Stimulated activated memory B cell treated with anti-CD40 and anti-IgM and Interleukin-4, amounts not matched to agents 10 μg/mL and 1 μg/mL and 100 μg/mL, for 72 hours (primary cell): ENCODE measurements around the gene VAV2.
A peak's percentile ranks its signal among the peaks of the same experiment; 100 is the strongest.

Experiments
- ATAC-seq: fragments of 150-1000 bp; cut with Tn5 transposase; 2 replicates; pipeline ENCODE4 v1.10.0; 2021
- H3K27ac Mint-ChIP-seq: one replicate; pipeline ENCODE4 v1.8.0; 2022; ENCODE audit warnings: mild to moderate bottlenecking, mixed read lengths
- H3K27me3 Mint-ChIP-seq: one replicate; pipeline ENCODE4 v1.8.0; 2022; ENCODE audit warnings: mixed read lengths
- H3K36me3 Mint-ChIP-seq: one replicate; pipeline ENCODE4 v1.8.0; 2022; ENCODE audit warnings: mixed read lengths
- H3K4me1 Mint-ChIP-seq: one replicate; pipeline ENCODE4 v1.8.0; 2022; ENCODE audit warnings: mixed read lengths
- H3K4me3 Mint-ChIP-seq: one replicate; pipeline ENCODE4 v1.8.0; 2022; ENCODE audit warnings: mild to moderate bottlenecking, moderate library complexity, mixed read lengths
- H3K9me3 Mint-ChIP-seq: one replicate; pipeline ENCODE4 v1.8.0; 2022; ENCODE audit warnings: mixed read lengths

Gene VAV2

DNA sequence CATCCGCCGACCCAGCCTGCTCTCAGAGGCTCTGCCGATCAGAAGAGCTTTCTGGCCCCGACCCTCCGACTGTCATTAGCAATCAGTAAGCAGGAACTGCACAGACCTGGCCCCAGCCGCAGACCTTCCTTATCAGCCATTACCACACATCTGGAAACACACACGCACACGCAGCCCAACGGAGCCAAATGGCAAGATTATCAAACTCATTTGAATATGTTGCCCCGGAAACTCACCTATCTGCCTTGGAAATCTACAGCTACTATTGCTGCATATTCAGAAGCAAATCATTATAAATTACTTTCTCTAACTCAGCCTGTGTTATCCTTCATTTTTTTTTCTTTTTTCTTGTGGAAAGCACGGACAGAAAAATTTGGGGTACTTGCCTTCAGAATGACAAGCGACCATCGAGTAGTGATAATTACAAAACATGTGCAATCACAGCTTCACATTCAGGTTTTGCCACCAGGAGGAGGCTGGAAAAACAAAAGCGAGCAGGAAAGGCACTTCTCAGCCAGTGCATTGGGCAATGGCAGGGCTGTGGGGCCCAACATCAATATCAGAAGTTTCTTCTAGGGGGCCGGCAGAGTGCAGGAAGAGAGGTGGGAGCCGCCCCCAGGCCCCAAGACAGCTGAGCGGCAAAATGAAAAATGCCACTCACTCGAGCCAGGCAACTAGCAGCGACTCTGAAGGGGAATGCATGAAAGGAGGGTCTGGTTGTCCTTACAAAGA is 122.3 kb downstream of the VAV2 start:
- H3K9me3 Mint-ChIP-seq, result peaks cover 11% of the 10 kb centered on the region
- H3K4me1 Mint-ChIP-seq, result peaks cover 73% of the 10 kb centered on the region
- H3K4me3 Mint-ChIP-seq, result peak overlapping the region; percentile 53
- peaks cover 54% of the 10 kb centered on the region for H3K36me3 Mint-ChIP-seq
- peak overlapping the region; percentile 86 for H3K27ac Mint-ChIP-seq
- peak; percentile 73 for ATAC-seq
- H3K27me3 Mint-ChIP-seq, result no peaks in the 10 kb centered on the region

DNA sequence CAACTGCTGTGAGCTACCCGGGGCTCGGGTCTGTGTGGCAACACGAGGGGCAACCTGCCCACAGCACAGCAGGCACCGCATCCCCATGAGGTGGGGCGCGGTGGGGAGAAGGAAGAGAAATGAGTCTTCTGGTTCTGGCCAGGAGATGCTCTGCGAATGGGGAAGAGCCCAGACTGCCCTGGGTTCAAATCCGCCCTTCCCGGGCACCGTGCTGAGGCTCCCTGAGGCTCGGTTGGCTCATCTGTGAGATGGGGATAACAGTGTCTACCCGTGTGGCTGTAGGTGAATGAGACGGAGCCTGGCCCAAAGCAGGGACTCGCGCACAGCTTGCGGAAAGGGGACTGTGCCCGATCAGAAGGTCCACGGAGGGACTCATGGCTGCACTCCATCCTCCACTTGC is 123.9 kb downstream of the VAV2 start:
- peaks cover 59% of the 10 kb centered on the region for H3K36me3 Mint-ChIP-seq
- no peaks in the 10 kb centered on the region for H3K27me3 Mint-ChIP-seq
- peaks cover 73% of the 10 kb centered on the region for H3K4me1 Mint-ChIP-seq

GRCh38 chr9:133866946-133867345 is 125.2 kb downstream of the VAV2 start:
- no peaks in the 10 kb centered on the region for H3K27me3 Mint-ChIP-seq
- H3K36me3 Mint-ChIP-seq, result peaks cover 61% of the 10 kb centered on the region
- no peak for ATAC-seq
- peaks cover 11% of the 10 kb centered on the region for H3K9me3 Mint-ChIP-seq
- H3K4me3 Mint-ChIP-seq, result no peak overlapping the region
- H3K27ac Mint-ChIP-seq, result no peak overlapping the region
- peaks cover 75% of the 10 kb centered on the region for H3K4me1 Mint-ChIP-seq

More for the DNA sequence above, 123.9 kb downstream of the VAV2 start:
- no peak for ATAC-seq
- no peak overlapping the region for H3K4me3 Mint-ChIP-seq
- peaks cover 11% of the 10 kb centered on the region for H3K9me3 Mint-ChIP-seq
- H3K27ac Mint-ChIP-seq, result peak overlapping the region; percentile 86

- H3K27ac Mint-ChIP-seq, result no peak overlapping the region
- peaks cover 6% of the 10 kb centered on the region for H3K9me3 Mint-ChIP-seq
- H3K4me3 Mint-ChIP-seq, result no peak overlapping the region
- ATAC-seq, result no peak
- peaks cover 56% of the 10 kb centered on the region for H3K4me1 Mint-ChIP-seq
- H3K27me3 Mint-ChIP-seq, result no peaks in the 10 kb centered on the region
- peaks cover 56% of the 10 kb centered on the region for H3K36me3 Mint-ChIP-seq
Observed at GRCh38 chr9:133864011-133864410, 128.1 kb downstream of the VAV2 start.

GRCh38 chr9:133863257-133863592 is 128.9 kb downstream of the VAV2 start:
- H3K4me3 Mint-ChIP-seq, result no peak overlapping the region
- ATAC-seq, result no peak
- peaks cover 53% of the 10 kb centered on the region for H3K4me1 Mint-ChIP-seq
- no peaks in the 10 kb centered on the region for H3K27me3 Mint-ChIP-seq
- peak overlapping the region; percentile 71 for H3K27ac Mint-ChIP-seq
- H3K36me3 Mint-ChIP-seq, result peaks cover 54% of the 10 kb centered on the region
- peaks cover 6% of the 10 kb centered on the region for H3K9me3 Mint-ChIP-seq

- H3K27ac Mint-ChIP-seq, result peak overlapping the region; percentile 71
- no peak for ATAC-seq
- peaks cover 6% of the 10 kb centered on the region for H3K9me3 Mint-ChIP-seq
- H3K36me3 Mint-ChIP-seq, result peaks cover 56% of the 10 kb centered on the region
- H3K4me1 Mint-ChIP-seq, result peaks cover 50% of the 10 kb centered on the region
- H3K27me3 Mint-ChIP-seq, result no peaks in the 10 kb centered on the region
- no peak overlapping the region for H3K4me3 Mint-ChIP-seq
Observed at GRCh38 chr9:133862585-133863256, 129.4 kb downstream of the VAV2 start.

DNA sequence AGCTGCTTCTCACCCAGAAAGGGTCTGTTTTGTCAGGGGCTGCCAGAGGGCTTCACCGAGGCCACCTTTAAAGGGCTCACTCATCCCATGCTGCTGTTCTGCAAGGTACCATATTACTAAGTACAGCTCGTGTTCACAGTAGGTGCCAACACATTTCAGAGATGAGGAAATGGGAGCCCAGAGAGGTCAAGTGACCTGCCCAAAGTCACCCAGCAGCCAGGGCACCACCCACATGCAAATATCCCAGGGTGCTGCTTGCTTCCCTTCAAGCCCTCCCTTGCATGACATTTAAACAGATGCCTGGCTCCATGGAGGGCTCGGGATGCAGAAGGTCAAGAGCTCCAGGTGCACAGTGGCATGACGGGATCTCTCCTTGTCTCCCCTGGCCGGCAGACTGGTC is 130.4 kb downstream of the VAV2 start:
- H3K4me3 Mint-ChIP-seq, result no peak overlapping the region
- no peak for ATAC-seq
- peak overlapping the region; percentile 71 for H3K27ac Mint-ChIP-seq
- no peaks in the 10 kb centered on the region for H3K27me3 Mint-ChIP-seq
- peaks cover 64% of the 10 kb centered on the region for H3K36me3 Mint-ChIP-seq
- H3K9me3 Mint-ChIP-seq, result peaks cover 6% of the 10 kb centered on the region
- peaks cover 57% of the 10 kb centered on the region for H3K4me1 Mint-ChIP-seq

DNA sequence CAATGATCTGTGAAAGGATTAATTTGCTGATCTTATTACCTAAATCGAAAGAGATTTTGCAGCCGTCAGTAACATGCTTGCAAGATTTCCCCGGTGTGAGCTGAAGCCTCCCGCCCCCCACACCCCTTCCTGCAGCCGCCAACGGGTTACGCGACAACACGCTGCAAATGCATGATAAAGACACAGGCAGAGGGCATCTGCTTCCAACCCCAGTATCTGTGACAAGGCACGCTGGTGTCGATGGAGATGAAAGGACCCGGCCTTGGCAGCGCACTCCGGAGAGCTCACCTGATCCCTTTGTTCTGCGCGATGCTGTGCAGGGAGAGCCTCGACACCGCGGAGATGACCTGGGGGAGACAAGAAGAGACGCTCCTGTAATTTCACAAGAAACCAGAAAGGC is 131.0 kb downstream of the VAV2 start:
- Mint-ChIP-seq H3K27ac (peak overlapping the region; percentile 71), H3K4me1 (peaks cover 59% of the 10 kb centered on the region), H3K27me3 (no peaks in the 10 kb centered on the region), H3K4me3 (no peak overlapping the region), H3K36me3 (peaks cover 63% of the 10 kb centered on the region), H3K9me3 (peaks cover 6% of the 10 kb centered on the region)
- ATAC-seq, result no peak

GRCh38 chr9:133858771-133859170 is 133.4 kb downstream of the VAV2 start:
- H3K27ac Mint-ChIP-seq, result peak overlapping the region; percentile 49
- no peak for ATAC-seq

GRCh38 chr9:133857639-133858038 is 134.5 kb downstream of the VAV2 start:
- peaks cover 57% of the 10 kb centered on the region for H3K4me1 Mint-ChIP-seq
- H3K4me3 Mint-ChIP-seq, result no peak overlapping the region
- no peaks in the 10 kb centered on the region for H3K27me3 Mint-ChIP-seq
- peaks cover 73% of the 10 kb centered on the region for H3K36me3 Mint-ChIP-seq
- no peaks in the 10 kb centered on the region for H3K9me3 Mint-ChIP-seq
- no peak for ATAC-seq
- H3K27ac Mint-ChIP-seq, result peak overlapping the region; percentile 44

More at GRCh38 chr9:133858771-133859170, 133.4 kb downstream of the VAV2 start:
- Mint-ChIP-seq H3K9me3 (no peaks in the 10 kb centered on the region), H3K4me3 (no peak overlapping the region), H3K27me3 (no peaks in the 10 kb centered on the region), H3K4me1 (peaks cover 57% of the 10 kb centered on the region), H3K36me3 (peaks cover 64% of the 10 kb centered on the region)

- no peaks in the 10 kb centered on the region for H3K27me3 Mint-ChIP-seq
- peaks cover 4% of the 10 kb centered on the region for H3K9me3 Mint-ChIP-seq
- no peak for ATAC-seq
- H3K4me3 Mint-ChIP-seq, result no peak overlapping the region
- peaks cover 57% of the 10 kb centered on the region for H3K4me1 Mint-ChIP-seq
- peaks cover 73% of the 10 kb centered on the region for H3K36me3 Mint-ChIP-seq
- peak overlapping the region; percentile 44 for H3K27ac Mint-ChIP-seq
Observed at GRCh38 chr9:133856798-133857197, 135.3 kb downstream of the VAV2 start.

GRCh38 chr9:133855802-133856521 is 136.2 kb downstream of the VAV2 start:
- Mint-ChIP-seq H3K27ac (peak overlapping the region; percentile 26), H3K27me3 (no peaks in the 10 kb centered on the region), H3K36me3 (peaks cover 76% of the 10 kb centered on the region), H3K9me3 (peaks cover 8% of the 10 kb centered on the region), H3K4me3 (no peak overlapping the region), H3K4me1 (peaks cover 64% of the 10 kb centered on the region)
- ATAC-seq, result no peak

DNA sequence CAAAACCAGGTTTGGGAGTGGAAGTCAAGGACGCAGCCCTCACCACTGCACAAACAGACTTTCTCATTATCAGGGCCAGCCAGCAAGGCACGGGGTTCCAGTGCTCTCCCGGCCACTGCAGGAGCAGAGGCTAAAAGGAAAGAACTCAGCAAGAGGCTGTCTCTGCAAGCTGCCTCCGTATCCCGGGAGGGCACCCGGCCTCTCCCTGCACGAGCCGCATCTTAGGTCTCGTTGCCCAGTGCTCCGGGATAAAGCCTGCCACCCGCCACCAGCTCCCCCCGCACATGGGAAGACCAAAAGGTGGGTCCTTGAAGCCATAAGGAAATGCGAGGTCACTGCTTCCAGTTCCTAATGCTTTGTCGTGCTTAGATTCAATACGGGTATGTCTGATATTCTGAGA is 136.8 kb downstream of the VAV2 start:
- peak overlapping the region; percentile 26 for H3K27ac Mint-ChIP-seq
- H3K27me3 Mint-ChIP-seq, result no peaks in the 10 kb centered on the region
- ATAC-seq, result no peak
- H3K4me3 Mint-ChIP-seq, result no peak overlapping the region
- peaks cover 64% of the 10 kb centered on the region for H3K4me1 Mint-ChIP-seq
- peaks cover 8% of the 10 kb centered on the region for H3K9me3 Mint-ChIP-seq
- peaks cover 76% of the 10 kb centered on the region for H3K36me3 Mint-ChIP-seq

GRCh38 chr9:133854765-133855164 is 137.4 kb downstream of the VAV2 start:
- peaks cover 8% of the 10 kb centered on the region for H3K9me3 Mint-ChIP-seq
- no peaks in the 10 kb centered on the region for H3K27me3 Mint-ChIP-seq
- no peak for ATAC-seq
- peak overlapping the region; percentile 92 for H3K27ac Mint-ChIP-seq
- no peak overlapping the region for H3K4me3 Mint-ChIP-seq
- peaks cover 68% of the 10 kb centered on the region for H3K4me1 Mint-ChIP-seq
- peaks cover 76% of the 10 kb centered on the region for H3K36me3 Mint-ChIP-seq

DNA sequence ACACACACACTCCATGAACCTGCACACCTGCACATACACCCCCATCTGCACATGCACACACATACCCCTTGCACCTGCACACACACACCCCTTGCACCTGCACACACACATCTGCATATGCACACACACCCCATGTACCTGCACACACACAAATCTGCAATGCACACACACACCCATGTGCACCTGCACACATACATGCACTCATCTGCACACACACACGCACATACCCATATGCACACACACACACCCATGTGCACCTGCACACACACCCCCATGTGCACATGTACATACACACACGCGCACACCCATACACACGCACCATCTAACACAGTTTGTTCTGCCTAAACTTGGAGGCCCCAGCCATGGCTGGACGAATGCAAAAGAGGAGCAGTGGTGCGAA is 138.1 kb downstream of the VAV2 start:
- H3K27ac Mint-ChIP-seq, result peak overlapping the region; percentile 92

More for the DNA sequence above, 138.1 kb downstream of the VAV2 start:
- Mint-ChIP-seq H3K4me3 (no peak overlapping the region), H3K27me3 (no peaks in the 10 kb centered on the region), H3K4me1 (peaks cover 73% of the 10 kb centered on the region), H3K36me3 (peaks cover 71% of the 10 kb centered on the region), H3K9me3 (peaks cover 8% of the 10 kb centered on the region)
- ATAC-seq, result no peak
